GM12878 (cell line): ENCODE data around the gene PITPNC1.
A peak's percentile ranks its signal among the peaks of the same experiment; 100 is the strongest.
"Not testable (repeated sequence)": the region's sequence is repeated elsewhere in the genome, so short reads cannot be mapped to it uniquely, and the experiment has no call there.

Experiments
- CREB1 ChIP-seq: IDR thresholded peaks from 2 replicates; pipeline ENCODE4 v1.6.1; 2012; ENCODE audit warnings: low read depth, mild to moderate bottlenecking, inconsistent platforms
- EGR1 ChIP-seq, 2 experiments: IDR thresholded peaks; 1 replicate in 1 of 2; 2 replicates in 1 of 2; pipeline ENCODE4 v1.6.1; 2011 to 2012; ENCODE audit warnings: low read depth in 2 of 2, low read length in 2 of 2, borderline replicate concordance in 1 of 2, mild to moderate bottlenecking in 1 of 2, moderate library complexity in 1 of 2
- ETV6 ChIP-seq, 2 experiments: fragments of 450-650 bp in 1 of 2; IDR thresholded peaks in 1 of 2; conservative IDR thresholded peaks in 1 of 2; 2 replicates each; pipeline ENCODE4 v1.6.1; 2014; ENCODE audit warnings: antibody characterized with exemption in 1 of 2, borderline replicate concordance in 1 of 2, low read depth in 1 of 2, mild to moderate bottlenecking in 1 of 2, moderate library complexity in 1 of 2
- JUND ChIP-seq: IDR thresholded peaks from 2 replicates; pipeline ENCODE4 v1.6.1; 2012; ENCODE audit warnings: low read depth, mild to moderate bottlenecking, low read length, improper control_type of control experiment, moderate library complexity
- POLR2AphosphoS5 ChIP-seq: IDR thresholded peaks from 2 replicates; pipeline ENCODE4 v1.6.1; 2011; ENCODE audit warnings: mild to moderate bottlenecking, low read length, inconsistent platforms
- SPI1 ChIP-seq: IDR thresholded peaks from 2 replicates; pipeline ENCODE4 v1.6.1; 2011; ENCODE audit warnings: low read depth, mild to moderate bottlenecking, low read length, moderate library complexity, borderline replicate concordance; ENCODE audit not compliant: insufficient read depth
- TF ChIP-seq, protein P1 (sequence below), 3 experiments: IDR thresholded peaks in 2 of 3; conservative IDR thresholded peaks in 1 of 3; 2 replicates each; pipeline ENCODE4 v1.5.1; 2011; ENCODE audit warnings: low read depth in 3 of 3, low read length in 3 of 3, mild to moderate bottlenecking in 3 of 3, control low read depth in 2 of 3, moderate library complexity in 2 of 3, inconsistent platforms in 1 of 3, mixed read lengths in 1 of 3; ENCODE audit not compliant: control insufficient read depth in 2 of 3, insufficient read depth in 1 of 3; ENCODE audit errors: extremely low read depth in 1 of 3
- TF ChIP-seq, protein P2 (sequence below): IDR thresholded peaks from 2 replicates; pipeline ENCODE4 v1.6.1; 2011; ENCODE audit warnings: low read depth, low read length, improper control_type of control experiment, borderline replicate concordance
- TF ChIP-seq, protein P3 (sequence below): IDR thresholded peaks from 2 replicates; pipeline ENCODE4 v1.6.1; 2011; ENCODE audit warnings: borderline replicate concordance, low read depth, mild to moderate bottlenecking, moderate library complexity, mixed read lengths, low read length; ENCODE audit not compliant: insufficient read depth; ENCODE audit errors: extremely low read length
- TF ChIP-seq, protein P4 (sequence below): IDR thresholded peaks from 2 replicates; pipeline ENCODE4 v1.6.1; 2011; ENCODE audit warnings: borderline replicate concordance, low read depth, mild to moderate bottlenecking, moderate library complexity, low read length; ENCODE audit not compliant: insufficient read depth, poor library complexity, severe bottlenecking

DNA sequence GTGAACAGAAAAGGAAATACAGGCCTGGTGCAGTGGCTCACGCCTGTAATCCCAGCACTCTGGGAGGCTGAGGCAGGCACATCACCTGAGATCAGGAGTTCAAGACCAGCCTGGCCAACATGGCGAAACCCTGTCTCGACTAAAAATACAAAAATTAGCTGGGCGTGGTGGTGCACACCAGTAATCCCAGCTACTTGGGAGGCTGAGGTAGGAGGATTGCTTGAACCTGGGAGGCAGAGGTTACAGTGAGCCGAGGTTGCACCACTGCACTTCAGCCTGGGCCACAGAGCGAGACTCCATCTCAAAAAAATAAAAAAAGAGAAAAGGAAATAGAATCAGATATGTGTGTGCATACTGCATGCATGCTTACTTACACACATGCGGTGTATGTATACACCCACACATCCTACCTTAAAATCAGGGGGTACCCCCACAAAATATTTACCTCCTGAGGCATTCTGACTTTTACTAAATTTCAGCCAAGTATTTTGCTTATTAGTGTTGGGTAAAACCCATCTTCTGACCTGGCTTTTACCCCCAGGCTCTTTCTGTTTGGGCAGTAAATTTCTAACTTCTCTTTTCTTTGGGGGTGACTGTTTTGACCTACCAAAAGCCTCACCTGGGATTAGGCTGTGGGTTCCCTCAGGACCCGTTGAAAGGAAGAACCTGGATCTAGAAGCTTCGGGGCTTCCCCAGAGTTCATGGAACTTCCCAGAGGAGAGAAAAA, 201.8 kb downstream of the PITPNC1 start:
- TF ChIP-seq, protein P1, sequence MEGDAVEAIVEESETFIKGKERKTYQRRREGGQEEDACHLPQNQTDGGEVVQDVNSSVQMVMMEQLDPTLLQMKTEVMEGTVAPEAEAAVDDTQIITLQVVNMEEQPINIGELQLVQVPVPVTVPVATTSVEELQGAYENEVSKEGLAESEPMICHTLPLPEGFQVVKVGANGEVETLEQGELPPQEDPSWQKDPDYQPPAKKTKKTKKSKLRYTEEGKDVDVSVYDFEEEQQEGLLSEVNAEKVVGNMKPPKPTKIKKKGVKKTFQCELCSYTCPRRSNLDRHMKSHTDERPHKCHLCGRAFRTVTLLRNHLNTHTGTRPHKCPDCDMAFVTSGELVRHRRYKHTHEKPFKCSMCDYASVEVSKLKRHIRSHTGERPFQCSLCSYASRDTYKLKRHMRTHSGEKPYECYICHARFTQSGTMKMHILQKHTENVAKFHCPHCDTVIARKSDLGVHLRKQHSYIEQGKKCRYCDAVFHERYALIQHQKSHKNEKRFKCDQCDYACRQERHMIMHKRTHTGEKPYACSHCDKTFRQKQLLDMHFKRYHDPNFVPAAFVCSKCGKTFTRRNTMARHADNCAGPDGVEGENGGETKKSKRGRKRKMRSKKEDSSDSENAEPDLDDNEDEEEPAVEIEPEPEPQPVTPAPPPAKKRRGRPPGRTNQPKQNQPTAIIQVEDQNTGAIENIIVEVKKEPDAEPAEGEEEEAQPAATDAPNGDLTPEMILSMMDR (IDR thresholded peaks at IDR 0.05 in 2 of 3, conservative IDR thresholded peaks at IDR 0.05 in 1 of 3; ENCODE audit: control insufficient read depth in 2 of 3, extremely low read depth in 1 of 3, insufficient read depth in 1 of 3, low read depth in 3 of 3, low read length in 3 of 3) = not testable (repeated sequence)
- not testable (repeated sequence) for TF ChIP-seq JUND; POLR2AphosphoS5; SPI1; ETV6 (conservative IDR thresholded peaks at IDR 0.05 in 1 of 2, IDR thresholded peaks at IDR 0.05 in 1 of 2; ENCODE audit: borderline replicate concordance in 1 of 2, low read depth in 1 of 2); CREB1
- TF ChIP-seq, protein P2, sequence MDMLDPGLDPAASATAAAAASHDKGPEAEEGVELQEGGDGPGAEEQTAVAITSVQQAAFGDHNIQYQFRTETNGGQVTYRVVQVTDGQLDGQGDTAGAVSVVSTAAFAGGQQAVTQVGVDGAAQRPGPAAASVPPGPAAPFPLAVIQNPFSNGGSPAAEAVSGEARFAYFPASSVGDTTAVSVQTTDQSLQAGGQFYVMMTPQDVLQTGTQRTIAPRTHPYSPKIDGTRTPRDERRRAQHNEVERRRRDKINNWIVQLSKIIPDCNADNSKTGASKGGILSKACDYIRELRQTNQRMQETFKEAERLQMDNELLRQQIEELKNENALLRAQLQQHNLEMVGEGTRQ = not testable (repeated sequence)
- TF ChIP-seq EGR1 (IDR thresholded peaks at IDR 0.05; ENCODE audit: borderline replicate concordance in 1 of 2, low read depth in 2 of 2, low read length in 2 of 2) = peak in 1 of 2 experiments; percentile 55; a peak in 1 of 3 replicates
- TF ChIP-seq, protein P3, sequence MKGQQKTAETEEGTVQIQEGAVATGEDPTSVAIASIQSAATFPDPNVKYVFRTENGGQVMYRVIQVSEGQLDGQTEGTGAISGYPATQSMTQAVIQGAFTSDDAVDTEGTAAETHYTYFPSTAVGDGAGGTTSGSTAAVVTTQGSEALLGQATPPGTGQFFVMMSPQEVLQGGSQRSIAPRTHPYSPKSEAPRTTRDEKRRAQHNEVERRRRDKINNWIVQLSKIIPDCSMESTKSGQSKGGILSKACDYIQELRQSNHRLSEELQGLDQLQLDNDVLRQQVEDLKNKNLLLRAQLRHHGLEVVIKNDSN = not testable (repeated sequence)
- TF ChIP-seq, protein P4, sequence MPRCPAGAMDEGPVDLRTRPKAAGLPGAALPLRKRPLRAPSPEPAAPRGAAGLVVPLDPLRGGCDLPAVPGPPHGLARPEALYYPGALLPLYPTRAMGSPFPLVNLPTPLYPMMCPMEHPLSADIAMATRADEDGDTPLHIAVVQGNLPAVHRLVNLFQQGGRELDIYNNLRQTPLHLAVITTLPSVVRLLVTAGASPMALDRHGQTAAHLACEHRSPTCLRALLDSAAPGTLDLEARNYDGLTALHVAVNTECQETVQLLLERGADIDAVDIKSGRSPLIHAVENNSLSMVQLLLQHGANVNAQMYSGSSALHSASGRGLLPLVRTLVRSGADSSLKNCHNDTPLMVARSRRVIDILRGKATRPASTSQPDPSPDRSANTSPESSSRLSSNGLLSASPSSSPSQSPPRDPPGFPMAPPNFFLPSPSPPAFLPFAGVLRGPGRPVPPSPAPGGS = peak; percentile 92
